HG03520 (cell line): Measurements from ENCODE around the gene SRY.
"Not testable (repeated sequence)": the region's sequence is repeated elsewhere in the genome, so short reads cannot be mapped to it uniquely, and the experiment has no call there.

ENCODE experiments used
- ATAC-seq: cut with Tn5 transposase; IDR thresholded peaks from one replicate; pipeline ENCODE4 v1.9.1; 2021; ENCODE audit warnings: mild to moderate bottlenecking, moderate library complexity; ENCODE audit not compliant: unreplicated experiment

SRY gene

GRCh38 chrY:2787600-2787999, at the start of gene SRY:
SRY (minus strand) TSS chrY:2787682; CDS start chrY:2787603, 79 bp downstream.
- no peak for ATAC-seq

- no peak for ATAC-seq
These were observed 49.6 kb upstream of the SRY start for GRCh38 chrY:2837078-2837477.

GRCh38 chrY:2835230-2835629, 47.7 kb upstream of the SRY start:
- no peak for ATAC-seq

- ATAC-seq: no peak
These were observed 41.0 kb upstream of the SRY start for GRCh38 chrY:2828497-2828896.

GRCh38 chrY:2824471-2824870, 37.0 kb upstream of the SRY start:
- ATAC-seq: no peak

GRCh38 chrY:2817146-2817896, 29.8 kb upstream of the SRY start:
- not testable (repeated sequence) for ATAC-seq

- no peak for ATAC-seq
These were observed 12.8 kb upstream of the SRY start for GRCh38 chrY:2800246-2800645.

GRCh38 chrY:2797991-2798390, 10.5 kb upstream of the SRY start:
- no peak for ATAC-seq

GRCh38 chrY:2796977-2797523, 9.6 kb upstream of the SRY start:
- no peak for ATAC-seq

- no peak for ATAC-seq
These were observed 2.3 kb upstream of the SRY start for GRCh38 chrY:2789756-2790155.

- no peak for ATAC-seq
These were observed 488 bp downstream of the SRY start for GRCh38 chrY:2786876-2787512.
